ENCODE measurements around the gene GAREM1.

DNA sequence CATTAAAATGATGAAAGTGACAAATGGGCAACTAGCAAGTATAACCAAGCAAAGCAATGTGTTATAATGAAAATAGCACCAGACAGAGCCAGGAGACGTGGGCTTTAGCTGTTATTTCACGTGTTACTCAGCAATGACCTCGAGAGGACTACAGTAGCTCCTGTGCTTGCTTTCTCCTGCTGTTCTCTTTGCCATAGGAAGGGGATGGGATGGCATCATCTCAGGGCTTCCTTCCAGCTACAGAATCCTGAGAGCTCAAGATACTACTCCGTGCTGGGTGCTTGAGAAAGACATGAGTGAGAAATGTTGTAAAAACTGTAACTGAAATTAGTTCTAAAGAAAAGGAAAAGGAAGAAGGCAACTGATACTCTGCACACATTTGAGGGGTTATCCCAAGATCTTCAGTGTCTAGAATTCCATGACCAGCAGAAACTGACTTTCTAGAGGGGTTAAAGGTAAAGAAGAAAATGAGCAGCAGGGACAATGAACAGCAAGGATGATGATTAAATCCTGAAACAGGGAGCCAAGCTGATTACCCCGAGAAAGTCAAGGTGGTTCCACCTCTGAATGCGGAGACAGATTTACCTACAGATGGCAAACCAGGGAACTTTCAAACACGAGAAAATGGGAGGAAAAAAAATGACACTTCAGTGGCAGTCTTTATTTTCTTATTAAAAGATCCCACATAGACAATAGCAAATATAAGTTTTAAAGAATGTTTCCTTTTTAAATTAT is 33.4 kb downstream of the GAREM1 start:
- TF ChIP-seq, protein P1, sequence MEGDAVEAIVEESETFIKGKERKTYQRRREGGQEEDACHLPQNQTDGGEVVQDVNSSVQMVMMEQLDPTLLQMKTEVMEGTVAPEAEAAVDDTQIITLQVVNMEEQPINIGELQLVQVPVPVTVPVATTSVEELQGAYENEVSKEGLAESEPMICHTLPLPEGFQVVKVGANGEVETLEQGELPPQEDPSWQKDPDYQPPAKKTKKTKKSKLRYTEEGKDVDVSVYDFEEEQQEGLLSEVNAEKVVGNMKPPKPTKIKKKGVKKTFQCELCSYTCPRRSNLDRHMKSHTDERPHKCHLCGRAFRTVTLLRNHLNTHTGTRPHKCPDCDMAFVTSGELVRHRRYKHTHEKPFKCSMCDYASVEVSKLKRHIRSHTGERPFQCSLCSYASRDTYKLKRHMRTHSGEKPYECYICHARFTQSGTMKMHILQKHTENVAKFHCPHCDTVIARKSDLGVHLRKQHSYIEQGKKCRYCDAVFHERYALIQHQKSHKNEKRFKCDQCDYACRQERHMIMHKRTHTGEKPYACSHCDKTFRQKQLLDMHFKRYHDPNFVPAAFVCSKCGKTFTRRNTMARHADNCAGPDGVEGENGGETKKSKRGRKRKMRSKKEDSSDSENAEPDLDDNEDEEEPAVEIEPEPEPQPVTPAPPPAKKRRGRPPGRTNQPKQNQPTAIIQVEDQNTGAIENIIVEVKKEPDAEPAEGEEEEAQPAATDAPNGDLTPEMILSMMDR (IDR thresholded peaks at IDR 0.05; ENCODE audit: low read length): no peak
- TF ChIP-seq EZH2 (IDR thresholded peaks at IDR 0.05; ENCODE audit: borderline replicate concordance, low read length): no peak
